OCI-LY7 (cell line): ENCODE results near the gene TPRG1L.

Experiments
- EZH2phosphoT487 ChIP-seq: fragments of 200-600 bp; sonication (generic); IDR thresholded peaks from 2 replicates; pipeline ENCODE4 v1.6.1; 2018; ENCODE audit warnings: low read depth, borderline replicate concordance, mild to moderate bottlenecking, mixed run types, antibody characterized with exemption, low read length, moderate library complexity, mixed read lengths
- TF ChIP-seq, protein P1 (sequence below): fragments of 200-600 bp; sonication (generic); conservative IDR thresholded peaks from 2 replicates; pipeline ENCODE4 v1.5.1; 2014; ENCODE audit warnings: mild to moderate bottlenecking, antibody characterized with exemption, low read length, moderate library complexity, mixed read lengths

DNA sequence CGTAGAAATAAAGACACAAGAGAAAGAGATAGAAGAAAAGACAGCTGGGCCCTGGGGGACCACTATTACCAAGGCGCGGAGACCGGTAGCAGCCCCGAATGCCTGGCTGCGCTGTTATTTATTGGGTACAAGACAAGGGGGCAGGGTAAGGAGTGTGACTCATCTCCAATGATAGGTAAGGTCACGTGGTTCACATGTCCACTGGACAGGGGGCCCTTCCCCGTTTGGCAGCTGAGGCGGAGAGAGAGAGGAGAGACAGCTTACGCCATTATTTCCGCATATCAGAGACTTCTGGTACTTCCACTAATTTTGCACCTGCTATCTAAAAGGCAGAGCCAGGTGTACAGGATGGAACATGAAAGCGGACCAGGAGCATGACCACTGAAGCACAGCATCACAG lies 4.1 kb upstream of the TPRG1L start:
- TF ChIP-seq, protein P1, sequence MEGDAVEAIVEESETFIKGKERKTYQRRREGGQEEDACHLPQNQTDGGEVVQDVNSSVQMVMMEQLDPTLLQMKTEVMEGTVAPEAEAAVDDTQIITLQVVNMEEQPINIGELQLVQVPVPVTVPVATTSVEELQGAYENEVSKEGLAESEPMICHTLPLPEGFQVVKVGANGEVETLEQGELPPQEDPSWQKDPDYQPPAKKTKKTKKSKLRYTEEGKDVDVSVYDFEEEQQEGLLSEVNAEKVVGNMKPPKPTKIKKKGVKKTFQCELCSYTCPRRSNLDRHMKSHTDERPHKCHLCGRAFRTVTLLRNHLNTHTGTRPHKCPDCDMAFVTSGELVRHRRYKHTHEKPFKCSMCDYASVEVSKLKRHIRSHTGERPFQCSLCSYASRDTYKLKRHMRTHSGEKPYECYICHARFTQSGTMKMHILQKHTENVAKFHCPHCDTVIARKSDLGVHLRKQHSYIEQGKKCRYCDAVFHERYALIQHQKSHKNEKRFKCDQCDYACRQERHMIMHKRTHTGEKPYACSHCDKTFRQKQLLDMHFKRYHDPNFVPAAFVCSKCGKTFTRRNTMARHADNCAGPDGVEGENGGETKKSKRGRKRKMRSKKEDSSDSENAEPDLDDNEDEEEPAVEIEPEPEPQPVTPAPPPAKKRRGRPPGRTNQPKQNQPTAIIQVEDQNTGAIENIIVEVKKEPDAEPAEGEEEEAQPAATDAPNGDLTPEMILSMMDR, result no peak
- TF ChIP-seq EZH2phosphoT487, result no peak
